Mesendoderm (in vitro differentiated cells): Measurements from ENCODE around the gene TBK1.

ENCODE experiments used
- DNase-seq: peaks from one replicate; pipeline ENCODE4 v3.0.0; 2013
- H2AK5ac ChIP-seq: 2 replicates; pipeline ENCODE4 v1.6.1; 2013; ENCODE audit warnings: low read length, inconsistent platforms
- H2BK120ac ChIP-seq: 2 replicates; pipeline ENCODE4 v1.6.1; 2013; ENCODE audit warnings: low read depth, mild to moderate bottlenecking, low read length, moderate library complexity, mixed read lengths
- H2BK15ac ChIP-seq: replicated peaks from 2 replicates; pipeline ENCODE4 v1.6.1; 2013; ENCODE audit warnings: low read depth, mild to moderate bottlenecking, moderate library complexity
- H2BK5ac ChIP-seq: 2 replicates; pipeline ENCODE4 v1.6.1; 2013; ENCODE audit warnings: low read length, inconsistent platforms
- H3K18ac ChIP-seq: 2 replicates; pipeline ENCODE4 v1.6.1; 2013; ENCODE audit warnings: mild to moderate bottlenecking, low read length, mixed read lengths
- H3K23ac ChIP-seq: one replicate; pipeline ENCODE4 v1.6.1; 2013; ENCODE audit warnings: low read length
- H3K27ac ChIP-seq: 2 replicates; pipeline ENCODE4 v1.5.1; 2013; ENCODE audit warnings: low read depth, mild to moderate bottlenecking, inconsistent platforms, low read length, moderate library complexity
- H3K27me3 ChIP-seq: 2 replicates; pipeline ENCODE4 v1.6.1; 2013; ENCODE audit warnings: low read length, control low read depth, mild to moderate bottlenecking, inconsistent platforms; ENCODE audit not compliant: insufficient read depth, poor library complexity
- H3K36me3 ChIP-seq: 2 replicates; pipeline ENCODE4 v1.6.1; 2013; ENCODE audit warnings: low read length, inconsistent platforms; ENCODE audit not compliant: control insufficient read depth, insufficient read depth
- H3K4ac ChIP-seq: one replicate; pipeline ENCODE4 v1.6.1; 2013; ENCODE audit warnings: low read depth, mild to moderate bottlenecking, low read length, moderate library complexity
- H3K4me1 ChIP-seq: 2 replicates; pipeline ENCODE4 v1.6.1; 2013; ENCODE audit warnings: low read depth, low read length, inconsistent platforms; ENCODE audit not compliant: control insufficient read depth
- H3K4me2 ChIP-seq: 2 replicates; pipeline ENCODE4 v1.6.1; 2013; ENCODE audit warnings: low read length
- H3K4me3 ChIP-seq: 2 replicates; pipeline ENCODE4 v1.5.1; 2013; ENCODE audit warnings: mild to moderate bottlenecking, low read length
- H3K56ac ChIP-seq: one replicate; pipeline ENCODE4 v1.6.1; 2013; ENCODE audit warnings: low read length
- H3K79me1 ChIP-seq: 2 replicates; pipeline ENCODE4 v1.6.1; 2013; ENCODE audit warnings: low read length, inconsistent platforms
- H3K79me2 ChIP-seq: 2 replicates; pipeline ENCODE4 v1.6.1; 2013; ENCODE audit warnings: mild to moderate bottlenecking, low read length; ENCODE audit not compliant: control insufficient read depth, insufficient read depth
- H3K9ac ChIP-seq: 2 replicates; pipeline ENCODE4 v1.6.1; 2013; ENCODE audit warnings: low read length, inconsistent platforms
- H4K5ac ChIP-seq: one replicate; pipeline ENCODE4 v1.6.1; 2013; ENCODE audit warnings: low read length
- H4K8ac ChIP-seq: one replicate; pipeline ENCODE4 v1.6.1; 2013; ENCODE audit warnings: low read depth, mild to moderate bottlenecking, control low read depth, low read length, moderate library complexity
- WGBS: extraction: QIAGEN DNeasy Blood & Tissue Kit; methylation state at CpG from one replicate; pipeline ENCODE4 v1.1.7; 2013; ENCODE audit warnings: low lambda C conversion rate, missing lambda C conversion rate; ENCODE audit not compliant: insufficient coverage; ENCODE audit errors: extremely low coverage; 5-methylcytosine and 5-hydroxymethylcytosine counted together

The TBK1 gene

DNA sequence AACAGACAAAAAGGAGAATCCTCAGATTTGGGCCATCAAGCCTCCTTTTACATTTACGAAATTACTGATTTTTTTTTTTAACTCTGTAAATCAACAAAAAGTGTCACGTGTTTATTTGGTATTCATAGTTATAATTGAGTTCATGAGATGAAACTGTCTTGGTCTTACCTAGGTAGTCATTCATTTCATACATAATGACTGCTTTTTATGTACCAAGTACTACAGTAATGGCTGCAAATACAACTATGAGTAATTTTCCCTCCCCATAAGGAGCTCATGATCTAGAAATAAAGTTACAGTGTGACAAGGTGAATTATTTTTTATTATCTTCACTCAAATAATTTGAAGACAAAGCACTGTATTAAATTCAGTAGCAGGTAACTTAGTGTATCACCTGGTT lies 6.4 kb upstream of the TBK1 start:
- Histone ChIP-seq H3K56ac (no peak overlapping the region), H3K23ac (no peak overlapping the region), H2BK5ac (no peak overlapping the region), H3K9ac (no peak overlapping the region), H4K5ac (no peak overlapping the region), H3K4ac (no peak overlapping the region), H3K18ac (no peak overlapping the region), H3K4me3 (no peak overlapping the region), H3K79me1 (no peaks in the 10 kb centered on the region), H2BK15ac (no peak overlapping the region), H2BK120ac (no peak overlapping the region), H3K79me2 (no peaks in the 10 kb centered on the region), H3K27me3 (no peaks in the 10 kb centered on the region), H3K36me3 (peaks cover 8% of the 10 kb centered on the region), H3K4me2 (no peak overlapping the region), H4K8ac (no peak overlapping the region), H2AK5ac (no peak overlapping the region), H3K27ac (no peak overlapping the region), H3K4me1 (no peaks in the 10 kb centered on the region)
- WGBS = no CpG with 5 or more reads among the region's 2 CpGs
- no peak for DNase-seq

DNA sequence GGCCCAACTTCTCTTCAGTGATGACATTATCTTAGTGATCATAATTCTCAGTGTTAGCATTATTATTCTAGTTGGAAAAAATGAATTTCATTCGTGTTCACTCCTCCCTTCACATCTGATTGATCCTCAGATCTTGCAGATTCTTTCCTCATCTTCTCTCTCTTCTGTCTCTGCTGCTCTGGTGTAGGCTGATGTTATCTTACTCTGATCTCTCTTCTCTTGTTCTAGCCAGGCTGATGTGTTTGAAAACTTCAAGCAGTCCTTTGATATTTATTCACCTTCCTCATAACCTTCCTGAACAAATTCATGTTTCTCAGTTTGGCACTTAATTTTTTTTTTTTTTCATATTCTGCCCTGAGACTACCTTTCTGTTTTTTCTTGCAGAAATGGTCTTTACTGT lies 5.6 kb upstream of the TBK1 start:
- Histone ChIP-seq H4K8ac (no peak overlapping the region), H3K4ac (no peak overlapping the region), H3K4me3 (no peak overlapping the region), H2BK15ac (no peak overlapping the region), H3K4me2 (no peak overlapping the region), H2AK5ac (no peak overlapping the region), H3K27ac (no peak overlapping the region), H3K23ac (no peak overlapping the region), H3K79me2 (no peaks in the 10 kb centered on the region), H3K27me3 (no peaks in the 10 kb centered on the region), H3K9ac (no peak overlapping the region), H3K79me1 (no peaks in the 10 kb centered on the region), H3K56ac (no peak overlapping the region), H2BK120ac (no peak overlapping the region), H4K5ac (no peak overlapping the region), H3K4me1 (no peaks in the 10 kb centered on the region), H3K36me3 (peaks cover 8% of the 10 kb centered on the region), H3K18ac (no peak overlapping the region), H2BK5ac (no peak overlapping the region)
- no peak for DNase-seq
- no CpG with 5 or more reads among the region's 1 CpG for WGBS

DNA sequence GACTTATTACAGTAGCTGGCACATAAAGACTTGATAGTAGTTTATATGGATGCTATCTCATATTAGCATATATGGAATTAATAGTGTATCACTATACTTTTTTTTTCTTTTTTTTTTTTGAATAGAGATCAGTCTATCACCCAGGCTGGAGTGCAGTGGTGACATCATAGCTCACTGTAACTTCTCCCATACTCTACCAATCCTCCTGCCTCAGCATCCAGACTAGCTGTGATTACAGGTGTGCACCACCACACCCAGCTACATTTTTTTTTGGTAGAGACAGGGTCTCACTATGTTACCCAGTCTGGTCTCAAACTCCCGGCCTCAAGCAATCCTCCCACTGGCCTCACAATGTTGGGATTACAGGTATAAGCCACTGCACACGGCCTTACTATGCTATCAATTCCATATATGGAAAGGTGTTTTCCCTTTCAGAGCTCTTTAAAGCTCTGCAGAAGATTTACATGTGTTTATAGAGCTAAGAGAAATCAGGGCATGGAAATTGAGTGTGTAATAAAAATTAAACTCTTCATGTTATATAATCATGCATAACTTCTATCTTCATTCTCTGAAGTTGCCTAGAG lies 1.8 kb upstream of the TBK1 start:
- Histone ChIP-seq H3K27ac (peak overlapping the region; percentile 53), H3K4ac (no peak overlapping the region), H2BK15ac (no peak overlapping the region), H3K23ac (no peak overlapping the region), H3K4me2 (no peak overlapping the region), H4K8ac (no peak overlapping the region), H3K4me1 (no peaks in the 10 kb centered on the region), H2BK5ac (no peak overlapping the region), H3K79me2 (peaks cover 16% of the 10 kb centered on the region), H2BK120ac (no peak overlapping the region), H3K18ac (no peak overlapping the region), H3K79me1 (no peaks in the 10 kb centered on the region), H3K9ac (no peak overlapping the region), H2AK5ac (no peak overlapping the region), H3K27me3 (no peaks in the 10 kb centered on the region), H3K4me3 (no peak overlapping the region), H4K5ac (no peak overlapping the region), H3K56ac (peak overlapping the region; percentile 39), H3K36me3 (peaks cover 1% of the 10 kb centered on the region)
- no CpG with 5 or more reads among the region's 2 CpGs for WGBS
- DNase-seq = no peak

DNA sequence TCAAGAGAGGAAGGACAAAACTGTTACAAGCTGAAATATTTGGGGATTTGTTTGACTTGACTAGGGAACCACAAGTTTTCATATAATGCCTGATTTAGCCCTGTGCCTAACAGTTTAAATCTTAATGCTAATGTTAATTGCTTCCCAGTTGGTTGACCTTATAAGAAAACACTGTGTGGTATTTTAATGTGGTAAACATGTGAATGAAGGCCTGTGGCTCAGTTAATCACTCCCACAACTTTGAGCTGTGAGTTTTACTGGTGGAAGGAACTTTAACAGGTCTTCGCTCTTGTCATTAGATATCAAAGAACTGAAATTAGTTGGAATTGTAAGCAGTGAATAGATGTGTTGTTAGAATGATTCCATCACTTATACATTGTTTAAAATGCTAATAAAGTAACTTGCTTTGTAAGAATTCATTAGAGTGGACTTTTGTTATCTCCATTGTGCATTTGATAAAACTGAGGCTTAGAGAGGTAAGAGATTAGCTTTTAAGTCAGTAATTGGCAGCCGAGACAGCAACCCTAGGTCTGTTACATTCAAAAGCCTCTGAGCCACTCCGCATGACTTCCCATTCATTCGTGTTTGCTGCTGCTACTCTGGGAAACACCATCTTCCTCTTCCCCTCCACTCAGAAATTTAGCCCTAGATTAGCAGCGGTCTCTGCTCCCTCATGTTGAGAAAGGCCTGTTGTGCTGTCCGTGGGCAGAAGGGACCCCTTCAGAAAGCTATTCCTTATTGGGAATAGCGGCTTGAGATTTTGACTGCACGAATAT lies 1.0 kb upstream of the TBK1 start:
- Histone ChIP-seq H3K4me2 (peak overlapping the region; percentile 28), H3K79me2 (peaks cover 17% of the 10 kb centered on the region), H2BK15ac (no peak overlapping the region), H3K36me3 (peaks cover 1% of the 10 kb centered on the region), H3K18ac (no peak overlapping the region), H2AK5ac (no peak overlapping the region), H3K56ac (no peak overlapping the region), H2BK5ac (no peak overlapping the region), H4K5ac (no peak overlapping the region), H3K4me1 (no peaks in the 10 kb centered on the region), H2BK120ac (no peak overlapping the region), H3K4ac (no peak overlapping the region), H3K27me3 (no peaks in the 10 kb centered on the region), H3K79me1 (peaks cover under 1% of the 10 kb centered on the region), H3K23ac (no peak overlapping the region), H4K8ac (no peak overlapping the region), H3K4me3 (no peak overlapping the region), H3K27ac (peak overlapping the region; percentile 53), H3K9ac (no peak overlapping the region)
- no CpG with 5 or more reads among the region's 8 CpGs for WGBS
- DNase-seq = peak; percentile 81

DNA sequence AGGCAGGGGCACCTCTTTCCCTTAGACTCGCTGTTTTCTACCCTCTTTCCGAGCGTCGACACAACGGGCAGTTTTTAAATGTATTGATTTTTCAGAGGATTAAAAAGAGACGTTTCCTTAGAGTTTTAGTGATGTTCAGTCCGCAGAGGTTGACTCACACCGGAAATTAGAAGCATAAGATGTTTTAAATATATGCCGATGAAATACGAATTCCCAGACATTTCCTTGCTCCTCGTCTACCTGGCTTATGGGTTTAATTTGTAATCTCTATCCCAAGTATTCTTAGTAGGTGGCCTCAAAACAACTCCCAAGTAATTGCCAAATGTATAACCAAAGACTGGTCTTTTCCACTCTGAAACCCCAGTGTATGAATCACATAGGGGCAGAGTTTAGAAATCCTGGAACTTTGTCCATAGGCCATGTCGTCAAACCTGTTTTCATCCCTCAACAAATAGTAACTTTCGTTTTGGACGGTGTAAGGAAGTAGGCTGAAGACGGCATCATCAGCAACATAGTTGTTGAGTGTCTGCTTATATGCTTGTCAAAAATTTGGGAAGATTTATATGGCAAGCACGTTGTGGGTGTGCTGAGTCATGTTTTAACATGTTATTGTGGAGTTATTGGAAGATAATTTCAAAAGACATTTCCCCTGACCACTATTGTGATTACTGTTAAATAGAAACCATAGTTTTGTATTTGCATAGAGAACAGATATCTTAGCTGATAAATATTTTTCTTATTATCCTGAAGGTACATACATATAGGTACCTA lies 824 bp downstream of the TBK1 start:
- H3K27me3 ChIP-seq = no peaks in the 10 kb centered on the region
- H3K4ac ChIP-seq = no peak overlapping the region
- WGBS = no CpG with 5 or more reads among the region's 16 CpGs
- no peak overlapping the region for H4K5ac ChIP-seq
- H3K9ac ChIP-seq = peak overlapping the region; percentile 92
- H3K18ac ChIP-seq = peak overlapping the region; percentile 78
- no peak overlapping the region for H2BK5ac ChIP-seq
- peak overlapping the region; percentile 87 for H3K27ac ChIP-seq
- peak overlapping the region; percentile 81 for H3K56ac ChIP-seq
- no peaks in the 10 kb centered on the region for H3K36me3 ChIP-seq
- H3K4me3 ChIP-seq = peak overlapping the region; percentile 62
- no peaks in the 10 kb centered on the region for H3K4me1 ChIP-seq
- H3K79me1 ChIP-seq = peaks cover 8% of the 10 kb centered on the region
- no peak overlapping the region for H2AK5ac ChIP-seq
- H4K8ac ChIP-seq = no peak overlapping the region
- H2BK15ac ChIP-seq = no peak overlapping the region
- H3K23ac ChIP-seq = peak overlapping the region; percentile 51
- H3K4me2 ChIP-seq = peak overlapping the region; percentile 47
- no peak overlapping the region for H2BK120ac ChIP-seq
- H3K79me2 ChIP-seq = peaks cover 25% of the 10 kb centered on the region
- DNase-seq = peak; percentile 27
